ENCODE measurements around the gene SSX4B.
"Not testable (repeated sequence)": the region's sequence is repeated elsewhere in the genome, so short reads cannot be mapped to it uniquely, and the experiment has no call there.

SSX4B gene

DNA sequence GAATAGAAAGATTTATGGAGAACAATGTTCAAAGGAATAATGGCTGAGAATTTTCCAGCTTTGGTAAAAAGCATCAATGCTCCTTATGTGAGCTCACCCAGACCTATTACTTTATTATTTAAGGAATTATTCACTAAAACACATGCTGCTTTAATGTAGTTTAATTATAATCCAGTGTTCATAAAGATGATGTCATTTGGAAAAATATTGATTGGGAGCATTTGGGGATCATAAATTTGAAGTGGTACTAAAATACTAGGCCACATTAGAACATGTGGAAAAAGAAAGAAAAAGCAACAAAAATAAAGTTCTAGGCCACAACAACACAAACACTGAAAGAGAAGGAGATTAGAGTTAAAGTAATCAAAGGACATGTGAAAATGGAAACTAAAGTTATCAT lies 38.3 kb upstream of the SSX4B start:
- Histone ChIP-seq H3K27me3 (replicated peaks in 2 of 5; ENCODE audit: control insufficient read depth in 4 of 5, insufficient read depth in 5 of 5, low read length in 4 of 5) (no peaks in the 10 kb centered on the region), H3K27ac (ENCODE audit: insufficient read depth in 1 of 2, low read depth in 1 of 2, low read length in 2 of 2, poor library complexity in 1 of 2, severe bottlenecking in 2 of 2) (no peak overlapping the region), H3K4me3 (ENCODE audit: control insufficient read depth in 1 of 7, extremely low read depth in 1 of 7, insufficient read depth in 4 of 7, low read depth in 2 of 7, low read length in 6 of 7) (no peak overlapping the region), H3K4me1 (ENCODE audit: control extremely low read depth in 1 of 4, control insufficient read depth in 4 of 4, insufficient read depth in 4 of 4, low read length in 3 of 4) (no peaks in the 10 kb centered on the region), H3K9me3 (ENCODE audit: control extremely low read depth in 1 of 5, control insufficient read depth in 4 of 5, insufficient read depth in 2 of 5, low read depth in 1 of 5, low read length in 4 of 5) (peaks cover 0 to 1% (median 0%) of the 10 kb centered on the region in 5 experiments), H3K36me3 (ENCODE audit: control insufficient read depth in 4 of 4, insufficient read depth in 4 of 4, low read length in 3 of 4) (no peaks in the 10 kb centered on the region)
- ChIA-PET POLR2A (no interaction called here), CTCF (no interaction called here)
- DNase-seq: no peak

DNA sequence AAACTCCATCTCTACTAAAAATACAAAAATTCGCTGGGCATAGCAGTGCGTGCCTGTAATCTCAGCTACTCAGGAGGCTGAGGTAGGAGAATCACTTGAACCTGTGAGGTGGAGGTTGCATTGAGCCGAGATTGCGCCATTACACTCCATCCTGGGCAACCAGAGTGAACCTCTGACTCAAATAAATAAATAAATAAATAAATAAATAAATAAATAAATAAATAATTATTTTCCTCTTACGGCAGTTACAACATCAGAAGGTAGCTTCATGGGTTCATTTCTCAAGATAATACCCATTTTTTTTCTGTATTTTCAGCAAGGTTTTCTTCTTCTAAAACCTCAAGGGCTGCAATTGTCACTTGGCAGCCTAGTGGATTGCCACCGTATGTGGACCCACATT lies 35.4 kb upstream of the SSX4B start:
- H3K9me3 ChIP-seq (ENCODE audit: control extremely low read depth in 1 of 5, control insufficient read depth in 4 of 5, insufficient read depth in 2 of 5, low read depth in 1 of 5, low read length in 4 of 5); H3K27me3 ChIP-seq (replicated peaks in 2 of 5; ENCODE audit: control insufficient read depth in 4 of 5, insufficient read depth in 5 of 5, low read length in 4 of 5); H3K36me3 ChIP-seq (ENCODE audit: control insufficient read depth in 4 of 4, insufficient read depth in 4 of 4, low read length in 3 of 4); CTCF ChIA-PET; H3K27ac ChIP-seq (ENCODE audit: insufficient read depth in 1 of 2, low read depth in 1 of 2, low read length in 2 of 2, poor library complexity in 1 of 2, severe bottlenecking in 2 of 2); DNase-seq; POLR2A ChIA-PET; H3K4me3 ChIP-seq (ENCODE audit: control insufficient read depth in 1 of 7, extremely low read depth in 1 of 7, insufficient read depth in 4 of 7, low read depth in 2 of 7, low read length in 6 of 7); H3K4me1 ChIP-seq (ENCODE audit: control extremely low read depth in 1 of 4, control insufficient read depth in 4 of 4, insufficient read depth in 4 of 4, low read length in 3 of 4): not testable (repeated sequence)
- WGBS (ENCODE audit: insufficient coverage): 69% methylated on average over 1 of the region's 6 CpGs

DNA sequence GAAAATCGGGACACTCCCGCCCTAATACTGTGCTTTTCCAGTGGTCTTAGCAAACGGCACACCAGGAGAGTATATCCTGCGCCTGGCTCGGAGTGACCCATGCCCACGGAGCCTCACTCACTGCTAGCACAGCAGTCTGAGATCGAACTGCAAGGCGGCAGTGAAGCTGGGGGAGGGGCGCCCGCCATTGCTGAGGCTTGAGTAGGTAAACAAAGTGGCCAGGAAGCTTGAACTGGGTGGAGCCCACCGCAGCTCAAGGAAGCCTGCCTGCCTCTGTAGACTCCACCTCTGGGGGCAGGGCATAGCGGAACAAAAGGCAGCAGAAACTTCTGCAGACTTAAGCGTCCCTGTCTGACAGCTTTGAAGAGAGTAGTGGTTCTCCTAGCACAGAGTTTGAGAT lies 22.0 kb upstream of the SSX4B start:
- DNase-seq; POLR2A ChIA-PET; H3K27me3 ChIP-seq (replicated peaks in 2 of 5; ENCODE audit: control insufficient read depth in 4 of 5, insufficient read depth in 5 of 5, low read length in 4 of 5): not testable (repeated sequence)

DNA sequence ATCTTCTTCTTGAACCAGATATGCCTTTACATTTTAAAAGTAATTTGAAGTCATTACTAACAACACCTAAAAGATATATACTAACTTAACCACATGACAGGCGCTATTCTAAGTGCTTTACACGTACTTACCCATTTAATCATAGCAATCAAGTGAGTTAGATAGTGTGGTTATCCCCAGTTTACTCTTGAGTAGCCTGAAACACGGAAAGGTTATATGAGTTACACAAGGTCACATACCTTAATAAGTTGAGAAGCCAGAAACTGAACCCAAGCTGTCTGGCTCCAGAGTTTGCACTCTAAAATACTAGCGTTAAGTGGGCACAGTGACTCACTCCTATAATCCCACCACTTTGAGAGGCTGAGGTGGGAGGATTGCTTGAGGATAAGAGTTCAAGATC lies 18.4 kb upstream of the SSX4B start:
- CTCF ChIA-PET; DNase-seq; H3K4me3 ChIP-seq (ENCODE audit: control insufficient read depth in 1 of 7, extremely low read depth in 1 of 7, insufficient read depth in 4 of 7, low read depth in 2 of 7, low read length in 6 of 7); H3K27me3 ChIP-seq (replicated peaks in 2 of 5; ENCODE audit: control insufficient read depth in 4 of 5, insufficient read depth in 5 of 5, low read length in 4 of 5); H3K4me1 ChIP-seq (ENCODE audit: control extremely low read depth in 1 of 4, control insufficient read depth in 4 of 4, insufficient read depth in 4 of 4, low read length in 3 of 4); H3K36me3 ChIP-seq (ENCODE audit: control insufficient read depth in 4 of 4, insufficient read depth in 4 of 4, low read length in 3 of 4); POLR2A ChIA-PET; H3K9me3 ChIP-seq (ENCODE audit: control extremely low read depth in 1 of 5, control insufficient read depth in 4 of 5, insufficient read depth in 2 of 5, low read depth in 1 of 5, low read length in 4 of 5); H3K27ac ChIP-seq (ENCODE audit: insufficient read depth in 1 of 2, low read depth in 1 of 2, low read length in 2 of 2, poor library complexity in 1 of 2, severe bottlenecking in 2 of 2): not testable (repeated sequence)
- 73% methylated on average over 2 of the region's 4 CpGs for WGBS (ENCODE audit: insufficient coverage)

More for the DNA sequence above, 22.0 kb upstream of the SSX4B start:
- WGBS (ENCODE audit: insufficient coverage): 86% methylated on average over 13 of the region's 13 CpGs
- H3K9me3 ChIP-seq (ENCODE audit: control extremely low read depth in 1 of 5, control insufficient read depth in 4 of 5, insufficient read depth in 2 of 5, low read depth in 1 of 5, low read length in 4 of 5); H3K36me3 ChIP-seq (ENCODE audit: control insufficient read depth in 4 of 4, insufficient read depth in 4 of 4, low read length in 3 of 4); CTCF ChIA-PET; H3K4me3 ChIP-seq (ENCODE audit: control insufficient read depth in 1 of 7, extremely low read depth in 1 of 7, insufficient read depth in 4 of 7, low read depth in 2 of 7, low read length in 6 of 7); H3K27ac ChIP-seq (ENCODE audit: insufficient read depth in 1 of 2, low read depth in 1 of 2, low read length in 2 of 2, poor library complexity in 1 of 2, severe bottlenecking in 2 of 2); H3K4me1 ChIP-seq (ENCODE audit: control extremely low read depth in 1 of 4, control insufficient read depth in 4 of 4, insufficient read depth in 4 of 4, low read length in 3 of 4): not testable (repeated sequence)

DNA sequence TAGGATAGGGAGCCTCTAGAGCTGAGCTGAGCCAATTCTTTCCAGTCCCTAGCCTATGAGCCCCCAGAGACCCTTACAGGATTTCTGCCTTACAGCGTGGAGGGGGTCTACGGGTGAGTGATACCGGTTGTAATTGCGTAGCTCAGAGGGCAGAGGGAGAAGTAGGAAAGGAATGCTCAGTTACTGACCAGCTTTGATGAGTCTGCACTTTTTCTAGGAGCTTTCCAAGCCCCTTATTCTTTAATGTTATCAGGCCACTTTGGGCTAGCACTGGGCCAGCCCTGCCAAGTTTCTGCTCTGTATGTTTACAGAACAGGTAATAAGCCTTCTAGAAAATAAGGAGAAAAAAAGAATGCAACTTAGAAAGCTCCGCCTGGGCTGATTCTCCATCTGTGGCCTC lies 17.8 kb upstream of the SSX4B start:
- H3K4me3 ChIP-seq (ENCODE audit: control insufficient read depth in 1 of 7, extremely low read depth in 1 of 7, insufficient read depth in 4 of 7, low read depth in 2 of 7, low read length in 6 of 7); H3K4me1 ChIP-seq (ENCODE audit: control extremely low read depth in 1 of 4, control insufficient read depth in 4 of 4, insufficient read depth in 4 of 4, low read length in 3 of 4); DNase-seq; H3K27ac ChIP-seq (ENCODE audit: insufficient read depth in 1 of 2, low read depth in 1 of 2, low read length in 2 of 2, poor library complexity in 1 of 2, severe bottlenecking in 2 of 2); H3K9me3 ChIP-seq (ENCODE audit: control extremely low read depth in 1 of 5, control insufficient read depth in 4 of 5, insufficient read depth in 2 of 5, low read depth in 1 of 5, low read length in 4 of 5); CTCF ChIA-PET; POLR2A ChIA-PET; H3K27me3 ChIP-seq (replicated peaks in 2 of 5; ENCODE audit: control insufficient read depth in 4 of 5, insufficient read depth in 5 of 5, low read length in 4 of 5); H3K36me3 ChIP-seq (ENCODE audit: control insufficient read depth in 4 of 4, insufficient read depth in 4 of 4, low read length in 3 of 4): not testable (repeated sequence)
- no CpG with 5 or more reads among the region's 5 CpGs for WGBS (ENCODE audit: insufficient coverage)

DNA sequence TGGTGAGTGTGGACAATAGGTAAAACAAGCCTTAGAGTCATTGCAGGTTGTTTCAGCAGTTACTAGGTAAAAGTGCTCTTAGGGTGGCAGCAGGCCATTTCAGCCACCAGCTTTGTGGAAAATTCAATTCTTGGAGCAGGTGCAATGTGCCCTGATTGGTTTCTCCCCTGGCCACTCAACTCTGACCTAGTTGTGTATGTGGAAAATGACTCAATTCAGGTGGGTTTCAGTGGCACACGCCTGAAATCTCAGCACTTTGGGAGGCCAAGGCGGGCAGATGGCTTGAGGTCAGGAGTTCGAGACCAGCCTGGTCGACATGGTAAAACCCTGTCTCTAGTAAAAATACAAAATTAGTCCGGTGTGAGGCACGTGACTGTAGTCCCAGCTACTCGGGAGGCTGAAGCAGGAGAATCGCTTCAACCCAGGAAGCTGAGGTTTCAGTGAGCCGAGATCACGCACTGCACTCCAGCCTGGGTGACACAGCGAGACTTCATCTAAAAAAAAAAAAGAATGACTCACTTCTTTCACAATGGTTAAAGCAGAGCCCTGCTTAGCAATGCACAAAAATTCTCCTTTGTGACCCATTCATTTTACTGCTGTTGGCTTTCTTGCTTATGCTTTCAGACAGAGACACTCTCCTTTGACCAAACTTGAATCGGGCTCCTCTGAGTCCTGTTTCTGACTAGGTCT lies 15.4 kb upstream of the SSX4B start:
- DNase-seq; H3K27ac ChIP-seq (ENCODE audit: insufficient read depth in 1 of 2, low read depth in 1 of 2, low read length in 2 of 2, poor library complexity in 1 of 2, severe bottlenecking in 2 of 2); H3K27me3 ChIP-seq (replicated peaks in 2 of 5; ENCODE audit: control insufficient read depth in 4 of 5, insufficient read depth in 5 of 5, low read length in 4 of 5); H3K4me3 ChIP-seq (ENCODE audit: control insufficient read depth in 1 of 7, extremely low read depth in 1 of 7, insufficient read depth in 4 of 7, low read depth in 2 of 7, low read length in 6 of 7); POLR2A ChIA-PET; H3K4me1 ChIP-seq (ENCODE audit: control extremely low read depth in 1 of 4, control insufficient read depth in 4 of 4, insufficient read depth in 4 of 4, low read length in 3 of 4); H3K36me3 ChIP-seq (ENCODE audit: control insufficient read depth in 4 of 4, insufficient read depth in 4 of 4, low read length in 3 of 4); CTCF ChIA-PET; H3K9me3 ChIP-seq (ENCODE audit: control extremely low read depth in 1 of 5, control insufficient read depth in 4 of 5, insufficient read depth in 2 of 5, low read depth in 1 of 5, low read length in 4 of 5): not testable (repeated sequence)
- no CpG with 5 or more reads among the region's 12 CpGs for whole genome bisulfite sequencing (ENCODE audit: insufficient coverage)

DNA sequence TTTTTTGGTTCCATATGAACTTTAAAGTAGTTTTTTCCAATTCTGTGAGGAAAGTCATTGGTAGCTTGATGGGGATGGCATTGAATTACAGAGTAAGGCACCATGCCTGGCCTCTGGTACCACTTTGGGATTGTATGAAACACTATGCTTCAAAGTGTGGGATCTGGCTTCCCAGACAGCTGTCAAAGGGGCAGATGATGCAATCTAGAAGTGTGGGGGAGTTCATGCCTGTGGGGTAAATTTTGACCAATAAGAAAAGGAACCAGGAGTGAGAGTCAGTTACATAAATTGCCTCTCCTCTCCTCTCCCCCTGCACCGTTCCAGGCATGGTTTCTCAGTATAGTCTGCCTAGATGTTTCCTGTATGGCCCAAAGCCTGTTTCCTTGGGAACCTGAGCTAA lies 13.9 kb downstream of the SSX4B start:
- POLR2A ChIA-PET; H3K4me3 ChIP-seq (ENCODE audit: control insufficient read depth in 1 of 7, extremely low read depth in 1 of 7, insufficient read depth in 4 of 7, low read depth in 2 of 7, low read length in 6 of 7); H3K27me3 ChIP-seq (replicated peaks in 2 of 5; ENCODE audit: control insufficient read depth in 4 of 5, insufficient read depth in 5 of 5, low read length in 4 of 5); H3K4me1 ChIP-seq (ENCODE audit: control extremely low read depth in 1 of 4, control insufficient read depth in 4 of 4, insufficient read depth in 4 of 4, low read length in 3 of 4); H3K36me3 ChIP-seq (ENCODE audit: control insufficient read depth in 4 of 4, insufficient read depth in 4 of 4, low read length in 3 of 4); H3K27ac ChIP-seq (ENCODE audit: insufficient read depth in 1 of 2, low read depth in 1 of 2, low read length in 2 of 2, poor library complexity in 1 of 2, severe bottlenecking in 2 of 2); DNase-seq; CTCF ChIA-PET; H3K9me3 ChIP-seq (ENCODE audit: control extremely low read depth in 1 of 5, control insufficient read depth in 4 of 5, insufficient read depth in 2 of 5, low read depth in 1 of 5, low read length in 4 of 5): not testable (repeated sequence)
- WGBS (ENCODE audit: insufficient coverage): no CpG with 5 or more reads among the region's 1 CpG

Measured in common myeloid progenitor, CD34-positive (primary cell).